ENCODE data around the gene OTX1.

- TF ChIP-seq, protein P1, sequence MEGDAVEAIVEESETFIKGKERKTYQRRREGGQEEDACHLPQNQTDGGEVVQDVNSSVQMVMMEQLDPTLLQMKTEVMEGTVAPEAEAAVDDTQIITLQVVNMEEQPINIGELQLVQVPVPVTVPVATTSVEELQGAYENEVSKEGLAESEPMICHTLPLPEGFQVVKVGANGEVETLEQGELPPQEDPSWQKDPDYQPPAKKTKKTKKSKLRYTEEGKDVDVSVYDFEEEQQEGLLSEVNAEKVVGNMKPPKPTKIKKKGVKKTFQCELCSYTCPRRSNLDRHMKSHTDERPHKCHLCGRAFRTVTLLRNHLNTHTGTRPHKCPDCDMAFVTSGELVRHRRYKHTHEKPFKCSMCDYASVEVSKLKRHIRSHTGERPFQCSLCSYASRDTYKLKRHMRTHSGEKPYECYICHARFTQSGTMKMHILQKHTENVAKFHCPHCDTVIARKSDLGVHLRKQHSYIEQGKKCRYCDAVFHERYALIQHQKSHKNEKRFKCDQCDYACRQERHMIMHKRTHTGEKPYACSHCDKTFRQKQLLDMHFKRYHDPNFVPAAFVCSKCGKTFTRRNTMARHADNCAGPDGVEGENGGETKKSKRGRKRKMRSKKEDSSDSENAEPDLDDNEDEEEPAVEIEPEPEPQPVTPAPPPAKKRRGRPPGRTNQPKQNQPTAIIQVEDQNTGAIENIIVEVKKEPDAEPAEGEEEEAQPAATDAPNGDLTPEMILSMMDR (IDR thresholded peaks at IDR 0.05): no peak
- TF ChIP-seq ZFX (IDR thresholded peaks at IDR 0.05; ENCODE audit: borderline replicate concordance): no peak
Observed at GRCh38 chr2:63066838-63067237, 16.2 kb downstream of the OTX1 start.
